ENCODE results near the gene SFMBT1. TPM values are rescaled to one million over a fixed set of nuclear protein-coding genes. Genes with fewer than 3 reads are reported as not detected.

The SFMBT1 gene
- total RNA-seq, 1 donor = 11.6 TPM

DNA sequence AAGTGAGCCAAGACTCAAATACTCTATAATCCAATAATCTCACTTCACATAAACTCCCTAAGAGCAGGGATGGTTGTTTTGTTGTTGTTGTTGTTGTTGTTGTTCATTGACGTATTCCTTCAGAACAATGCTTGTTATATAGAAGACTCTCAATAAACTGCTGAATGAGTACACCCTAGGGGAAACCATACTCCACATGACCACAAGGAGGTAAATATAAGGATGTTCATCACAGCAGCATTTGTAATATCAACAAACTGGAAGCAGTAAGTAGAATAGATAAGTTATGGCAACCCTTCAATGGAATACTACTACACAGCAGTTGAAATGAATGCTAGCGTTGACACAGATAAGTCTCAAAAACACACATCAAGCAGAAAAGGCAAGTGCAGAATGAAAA lies 86.1 kb downstream of the SFMBT1 start:
- Histone ChIP-seq H2AFZ (ENCODE audit: low read length) (no peak overlapping the region), H3K9me3 (ENCODE audit: low read depth, low read length) (no peaks in the 10 kb centered on the region), H3K27me3 (ENCODE audit: insufficient read depth, low read length) (no peaks in the 10 kb centered on the region), H3K36me3 (ENCODE audit: insufficient read depth, low read length) (no peaks in the 10 kb centered on the region), H3K4me3 (ENCODE audit: insufficient read depth, low read length) (no peak overlapping the region), H4K20me1 (ENCODE audit: insufficient read depth, low read length) (no peaks in the 10 kb centered on the region), H3K27ac (ENCODE audit: low read depth, low read length) (no peak overlapping the region), H3K79me2 (ENCODE audit: insufficient read depth, low read length) (no peaks in the 10 kb centered on the region), H3K4me2 (ENCODE audit: insufficient read depth, low read length) (no peak overlapping the region), H3K4me1 (ENCODE audit: insufficient read depth, low read length) (no peaks in the 10 kb centered on the region)
- no peak for DNase-seq (ENCODE audit: insufficient read length, low spot score, missing footprints)
- TF ChIP-seq CTCF (IDR thresholded peaks at IDR 0.05; ENCODE audit: extremely low read depth, low read depth, low read length) = no peak

DNA sequence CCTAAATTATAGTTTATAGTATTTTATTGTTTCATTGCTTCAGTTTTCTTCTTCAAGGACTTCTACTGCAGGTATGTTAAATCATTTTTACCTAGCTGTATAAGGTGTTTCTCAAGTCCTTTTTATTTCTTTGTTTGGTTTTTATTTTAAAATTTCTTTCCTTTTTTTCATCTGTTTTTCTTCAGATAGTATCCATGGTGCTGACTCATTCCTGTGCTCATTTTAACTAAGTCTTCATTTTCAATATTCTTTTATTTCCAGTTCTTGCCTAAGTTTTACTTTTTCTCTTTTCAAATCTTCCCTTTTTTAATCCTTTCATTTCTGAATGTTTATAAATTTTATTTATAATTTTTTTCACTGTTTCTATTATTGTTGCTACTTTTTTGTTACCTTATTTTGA lies 106.3 kb downstream of the SFMBT1 start:
- no peaks in the 10 kb centered on the region for H3K9me3 ChIP-seq (ENCODE audit: low read depth, low read length)
- no peaks in the 10 kb centered on the region for H3K79me2 ChIP-seq (ENCODE audit: insufficient read depth, low read length)
- H2AFZ ChIP-seq (ENCODE audit: low read length) = no peak overlapping the region
- no peak overlapping the region for H3K4me2 ChIP-seq (ENCODE audit: insufficient read depth, low read length)
- DNase-seq (ENCODE audit: insufficient read length, low spot score, missing footprints) = no peak
- H4K20me1 ChIP-seq (ENCODE audit: insufficient read depth, low read length) = no peaks in the 10 kb centered on the region
- H3K27ac ChIP-seq (ENCODE audit: low read depth, low read length) = no peak overlapping the region
- no peak overlapping the region for H3K4me3 ChIP-seq (ENCODE audit: insufficient read depth, low read length)
- no peaks in the 10 kb centered on the region for H3K36me3 ChIP-seq (ENCODE audit: insufficient read depth, low read length)
- no peaks in the 10 kb centered on the region for H3K4me1 ChIP-seq (ENCODE audit: insufficient read depth, low read length)
- no peak for TF ChIP-seq CTCF (IDR thresholded peaks at IDR 0.05; ENCODE audit: extremely low read depth, low read depth, low read length)
- H3K27me3 ChIP-seq (ENCODE audit: insufficient read depth, low read length) = no peaks in the 10 kb centered on the region

DNA sequence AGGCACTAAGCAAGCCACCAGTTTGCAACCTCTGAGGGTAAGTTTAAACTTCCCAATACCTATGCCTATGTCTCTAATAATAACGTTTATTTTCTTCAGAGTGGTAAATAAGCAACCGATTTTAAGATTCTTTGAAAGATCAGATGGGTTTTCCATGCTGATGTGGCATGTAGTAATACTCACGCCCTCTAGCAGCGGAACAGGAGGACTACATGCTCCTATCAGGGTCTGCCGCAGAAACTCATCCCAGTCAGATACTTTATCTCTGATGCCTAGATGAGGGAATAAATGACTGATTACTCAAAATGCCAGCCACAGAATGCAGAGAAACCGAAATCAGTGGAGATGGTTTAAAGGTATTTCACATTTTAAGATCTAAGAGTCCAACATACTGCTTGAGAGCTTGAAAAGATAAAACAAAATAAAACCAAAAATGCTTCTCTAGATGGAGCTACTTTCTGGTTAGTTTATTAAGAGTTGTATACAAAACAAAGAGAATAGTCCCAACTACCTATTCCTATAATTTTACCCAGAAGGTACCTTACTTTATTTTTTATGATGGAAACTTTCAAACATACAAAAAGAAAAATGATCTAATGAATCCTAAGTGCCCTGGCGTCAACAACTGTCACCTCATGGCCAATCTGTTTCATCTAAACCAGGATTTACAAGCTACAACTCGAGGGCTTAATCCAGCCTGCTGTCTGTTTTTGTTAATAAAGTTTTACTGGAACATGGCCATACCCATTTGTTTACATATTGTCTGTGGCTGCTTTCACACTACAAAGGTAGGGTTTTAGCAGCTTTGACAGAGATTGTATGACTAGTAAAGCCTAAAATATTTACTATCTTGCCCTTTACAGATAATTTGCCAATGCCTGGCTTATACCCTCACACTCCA lies 111.0 kb downstream of the SFMBT1 start:
- no peaks in the 10 kb centered on the region for H3K9me3 ChIP-seq (ENCODE audit: low read depth, low read length)
- H3K4me1 ChIP-seq (ENCODE audit: insufficient read depth, low read length) = no peaks in the 10 kb centered on the region
- no peaks in the 10 kb centered on the region for H3K79me2 ChIP-seq (ENCODE audit: insufficient read depth, low read length)
- H3K27ac ChIP-seq (ENCODE audit: low read depth, low read length) = no peak overlapping the region
- no peaks in the 10 kb centered on the region for H3K36me3 ChIP-seq (ENCODE audit: insufficient read depth, low read length)
- H3K4me2 ChIP-seq (ENCODE audit: insufficient read depth, low read length) = peak overlapping the region; percentile 49
- H2AFZ ChIP-seq (ENCODE audit: low read length) = peak overlapping the region; percentile 67
- H3K4me3 ChIP-seq (ENCODE audit: insufficient read depth, low read length) = no peak overlapping the region
- no peaks in the 10 kb centered on the region for H4K20me1 ChIP-seq (ENCODE audit: insufficient read depth, low read length)
- no peaks in the 10 kb centered on the region for H3K27me3 ChIP-seq (ENCODE audit: insufficient read depth, low read length)
- DNase-seq (ENCODE audit: insufficient read length, low spot score, missing footprints) = peak; percentile 73
- peak; percentile 83 for TF ChIP-seq CTCF (IDR thresholded peaks at IDR 0.05; ENCODE audit: extremely low read depth, low read depth, low read length)

- no peaks in the 10 kb centered on the region for H3K27me3 ChIP-seq (ENCODE audit: insufficient read depth, low read length)
- no peaks in the 10 kb centered on the region for H3K4me1 ChIP-seq (ENCODE audit: insufficient read depth, low read length)
Measured at GRCh38 chr3:52931889-52932288, 114.0 kb downstream of the SFMBT1 start.

More at GRCh38 chr3:52931889-52932288, 114.0 kb downstream of the SFMBT1 start:
- Histone ChIP-seq H3K9me3 (ENCODE audit: low read depth, low read length) (no peaks in the 10 kb centered on the region), H2AFZ (ENCODE audit: low read length) (no peak overlapping the region), H3K79me2 (ENCODE audit: insufficient read depth, low read length) (no peaks in the 10 kb centered on the region), H3K27ac (ENCODE audit: low read depth, low read length) (no peak overlapping the region), H3K4me3 (ENCODE audit: insufficient read depth, low read length) (no peak overlapping the region), H4K20me1 (ENCODE audit: insufficient read depth, low read length) (peaks cover under 1% of the 10 kb centered on the region), H3K36me3 (ENCODE audit: insufficient read depth, low read length) (no peaks in the 10 kb centered on the region), H3K4me2 (ENCODE audit: insufficient read depth, low read length) (no peak overlapping the region)
- no peak for TF ChIP-seq CTCF (IDR thresholded peaks at IDR 0.05; ENCODE audit: extremely low read depth, low read depth, low read length)
- DNase-seq (ENCODE audit: insufficient read length, low spot score, missing footprints) = no peak

Measured in osteoblast (primary cell).